Naive thymus-derived CD8-positive, alpha-beta T cell (primary cell): ENCODE measurements around the gene ITSN1. TPM values are rescaled to one million over a fixed set of nuclear protein-coding genes. Genes with fewer than 3 reads are reported as not detected.
A peak's percentile ranks its signal among the peaks of the same experiment; 100 is the strongest.
"Not testable (repeated sequence)": the region's sequence is repeated elsewhere in the genome, so short reads cannot be mapped to it uniquely, and the experiment has no call there.

Experiments used
- ATAC-seq, 2 donors: fragments of 150-1000 bp; cut with Tn5 transposase in 1 of 2; sonication (Bioruptor Pico), chemical (Tn5 transposase) in 1 of 2; 1 replicate in 1 of 2; 2 replicates in 1 of 2; pipeline ENCODE4 v1.10.0; 2021; ENCODE audit warnings: mild to moderate bottlenecking in 2 of 2, moderate library complexity in 2 of 2
- POLR2A ChIA-PET: fragments of 350-600 bp; sonication (Branson Sonifier 250); formaldehyde crosslinking; loops from one replicate; lab custom pipeline; 2021; ENCODE audit warnings: antibody characterized with exemption; lab: Charles Lee
- DNase-seq, 10 donors: peaks; one replicate each; pipeline versions ENCODE4 v3.0.0 to v3.0.0-alpha.2; 2020 to 2022
- H3K27ac Mint-ChIP-seq, 10 donors: one replicate each; pipeline ENCODE4 v1.8.0; 2020 to 2022; ENCODE audit warnings: mild to moderate bottlenecking in 10 of 10, mixed read lengths in 10 of 10, moderate library complexity in 4 of 10, inconsistent platforms in 1 of 10
- H3K27me3 Mint-ChIP-seq, 5 donors: one replicate each; pipeline ENCODE4 v1.8.0; 2021 to 2022; ENCODE audit warnings: mixed read lengths in 5 of 5
- H3K36me3 Mint-ChIP-seq, 3 donors: one replicate each; pipeline ENCODE4 v1.8.0; 2020 to 2022; ENCODE audit warnings: mixed read lengths in 3 of 3, mild to moderate bottlenecking in 2 of 3, inconsistent platforms in 1 of 3
- H3K4me1 Mint-ChIP-seq, 4 donors: one replicate each; pipeline ENCODE4 v1.8.0; 2021 to 2022; ENCODE audit warnings: mixed read lengths in 4 of 4
- H3K4me3 Mint-ChIP-seq, 10 donors: one replicate each; pipeline ENCODE4 v1.8.0; 2020 to 2022; ENCODE audit warnings: mild to moderate bottlenecking in 10 of 10, mixed read lengths in 10 of 10, moderate library complexity in 6 of 10, inconsistent platforms in 1 of 10
- H3K9me3 Mint-ChIP-seq, 9 donors: one replicate each; pipeline ENCODE4 v1.8.0; 2020 to 2022; ENCODE audit warnings: mixed read lengths in 9 of 9, mild to moderate bottlenecking in 3 of 9, inconsistent platforms in 1 of 9, moderate library complexity in 1 of 9
- polyA plus RNA-seq, 3 donors: library from polyadenylated mRNA; unstranded; fragments of 300-500 nt; fragmentation: Illumina TruSeq; gene quantifications; one replicate each; pipeline ENCODE4 v1.2.3, GENCODE V29; 2021
- total RNA-seq, 8 experiments: library from RNA in 2 of 8; stranded (reverse) in 2 of 8; gene quantifications; one replicate each; pipeline ENCODE4 v1.2.3 and lab custom pipeline; 2021 to 2026

Gene ITSN1
- total and polyA plus RNA-seq, 5 experiments from 2014 or later, result 0.15 to 4.3 (median 0.88) TPM

DNA sequence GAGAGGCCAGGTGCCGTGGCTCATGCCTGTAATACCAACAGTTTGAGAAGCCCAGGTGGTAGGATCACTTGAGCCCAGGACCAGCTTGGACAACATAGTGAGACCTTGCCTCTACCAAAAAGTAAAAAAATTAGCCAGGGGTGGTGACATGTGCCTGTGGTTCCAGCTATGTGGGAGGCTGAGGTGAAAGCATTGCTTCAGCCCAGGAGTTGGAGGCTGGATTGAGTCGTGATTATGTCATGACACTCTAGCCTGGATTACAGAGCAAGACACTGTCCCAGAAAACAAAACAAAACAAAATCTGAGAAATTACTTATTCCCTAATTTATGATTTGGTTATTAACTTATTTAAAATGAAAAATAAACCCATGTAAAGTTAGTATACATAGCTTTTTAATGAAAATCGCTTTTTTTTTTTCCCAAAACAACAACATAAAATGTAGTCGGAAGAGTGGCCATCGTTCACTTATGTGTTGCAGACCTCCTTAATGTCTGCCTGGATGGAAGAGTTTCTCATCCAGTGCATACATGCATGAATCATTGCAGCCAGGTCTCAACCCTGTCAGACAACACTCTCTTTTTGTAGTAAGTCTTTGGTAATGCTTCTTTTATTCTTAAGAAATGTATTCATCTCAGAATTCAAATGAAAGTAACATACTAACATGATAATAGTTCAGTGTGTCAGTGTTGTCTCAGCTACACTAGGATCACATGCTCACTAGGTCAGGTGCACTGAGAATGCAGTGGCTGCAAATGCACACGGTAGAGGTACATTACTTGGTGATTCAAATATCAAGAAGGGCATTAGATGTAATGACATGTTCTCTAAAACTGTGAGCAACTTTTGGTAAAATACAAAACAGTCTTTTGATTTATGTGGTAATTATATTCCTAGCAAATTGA lies 28.0 kb downstream of the ITSN1 start:
- no peaks in the 10 kb centered on the region for H3K36me3 Mint-ChIP-seq

DNA sequence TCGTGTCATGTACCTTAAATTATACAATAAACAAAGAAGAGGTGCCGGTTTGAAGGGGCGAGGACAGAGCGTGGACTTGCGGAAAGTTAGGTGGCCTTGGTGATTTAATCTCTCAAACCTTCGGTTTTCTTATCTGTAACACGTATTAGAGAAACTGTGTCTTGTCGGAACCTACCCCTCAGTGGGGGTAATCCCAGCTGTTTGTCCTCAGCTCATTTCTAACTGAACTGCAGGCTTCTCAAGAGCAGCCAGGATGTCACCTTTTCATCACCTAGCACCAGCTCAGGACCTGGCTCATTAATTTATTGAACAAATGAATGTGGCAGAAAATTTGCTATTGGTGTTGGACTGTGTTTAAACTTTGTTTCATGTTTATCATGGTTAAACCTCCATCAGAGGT lies 31.2 kb downstream of the ITSN1 start:
- H3K4me3 Mint-ChIP-seq, result no peak overlapping the region
- no peaks in the 10 kb centered on the region for H3K36me3 Mint-ChIP-seq
- H3K27ac Mint-ChIP-seq, result no peak overlapping the region
- H3K27me3 Mint-ChIP-seq, result no peaks in the 10 kb centered on the region
- ATAC-seq (no peak), DNase-seq (no peak)
- peaks cover 0 to under 1% (median 0%) of the 10 kb centered on the region in 4 donors for H3K4me1 Mint-ChIP-seq
- POLR2A ChIA-PET, result no interaction called here
- no peaks in the 10 kb centered on the region for H3K9me3 Mint-ChIP-seq

More for the DNA sequence above, 28.0 kb downstream of the ITSN1 start:
- Mint-ChIP-seq H3K9me3 (no peaks in the 10 kb centered on the region), H3K4me1 (peaks cover 0 to 9% (median under 1%) of the 10 kb centered on the region in 4 donors), H3K27ac (no peak overlapping the region), H3K4me3 (no peak overlapping the region), H3K27me3 (no peaks in the 10 kb centered on the region)
- POLR2A ChIA-PET, result no interaction called here
- no peak for ATAC-seq
- DNase-seq, result no peak

DNA sequence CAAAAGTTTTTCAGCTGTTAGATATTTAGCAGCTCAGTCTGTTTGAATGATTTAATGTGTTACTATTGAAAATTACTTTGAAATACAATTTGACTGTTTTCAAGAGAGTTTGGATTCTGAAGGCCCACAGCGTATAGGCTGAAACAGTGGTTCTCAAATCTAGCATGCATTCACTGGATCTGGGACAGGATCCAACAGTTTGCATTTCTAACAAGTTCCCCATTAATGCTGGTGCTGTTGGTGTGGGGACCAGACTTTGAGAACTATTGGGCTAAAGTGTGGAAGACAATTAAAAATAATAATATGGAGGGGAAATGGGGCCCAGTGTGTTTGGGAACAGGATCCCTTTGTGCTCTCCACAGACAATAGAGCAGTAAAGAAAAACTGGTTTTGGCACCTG lies 31.9 kb downstream of the ITSN1 start:
- no peaks in the 10 kb centered on the region for H3K4me1 Mint-ChIP-seq
- DNase-seq, result no peak
- POLR2A ChIA-PET, result no interaction called here
- no peaks in the 10 kb centered on the region for H3K27me3 Mint-ChIP-seq
- H3K9me3 Mint-ChIP-seq, result no peaks in the 10 kb centered on the region
- no peak overlapping the region for H3K27ac Mint-ChIP-seq
- no peak overlapping the region for H3K4me3 Mint-ChIP-seq
- ATAC-seq, result no peak
- no peaks in the 10 kb centered on the region for H3K36me3 Mint-ChIP-seq

DNA sequence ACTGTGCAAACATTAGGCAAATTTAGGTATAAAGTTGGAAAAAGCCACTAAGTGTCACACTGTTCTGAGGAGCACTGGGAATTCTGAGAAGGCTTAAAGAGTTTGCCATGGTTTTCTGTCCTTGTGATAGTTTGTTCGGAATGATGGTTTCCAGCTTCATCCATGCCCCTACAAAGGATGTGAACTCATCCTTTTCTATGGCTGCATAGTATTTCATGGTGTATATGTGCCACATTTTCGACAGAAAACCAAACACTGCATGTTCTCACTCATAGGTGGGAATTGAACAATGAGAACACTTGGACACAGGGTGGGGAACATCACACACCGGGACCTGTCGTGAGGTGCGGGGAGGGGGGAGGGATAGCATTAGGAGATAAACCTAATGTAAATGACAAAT lies 34.4 kb downstream of the ITSN1 start:
- POLR2A ChIA-PET, DNase-seq, H3K9me3 Mint-ChIP-seq, H3K36me3 Mint-ChIP-seq, ATAC-seq, H3K4me1 Mint-ChIP-seq, H3K4me3 Mint-ChIP-seq, H3K27ac Mint-ChIP-seq, H3K27me3 Mint-ChIP-seq: not testable (repeated sequence)

DNA sequence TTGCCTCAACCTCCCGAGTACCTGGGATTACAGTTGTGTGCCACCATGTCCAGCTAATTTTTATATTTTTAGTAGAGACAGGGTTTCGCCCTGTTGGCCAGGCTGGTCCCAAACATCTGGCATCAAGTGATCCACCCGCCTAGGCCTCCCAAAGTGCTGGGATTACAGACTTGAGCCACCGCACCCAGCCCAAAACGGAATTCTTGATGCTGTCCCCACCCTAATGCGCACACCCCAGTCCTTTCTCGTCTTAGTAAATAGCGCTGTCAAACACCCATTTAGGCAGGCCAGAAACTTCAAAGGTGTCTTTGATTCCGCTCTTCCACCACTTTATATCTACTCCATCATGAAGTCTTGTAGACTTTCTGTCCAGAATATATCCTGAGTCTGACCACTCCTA lies 35.1 kb downstream of the ITSN1 start:
- H3K4me3 Mint-ChIP-seq, result no peak overlapping the region
- no peaks in the 10 kb centered on the region for H3K9me3 Mint-ChIP-seq
- DNase-seq (no peak), ATAC-seq (no peak)
- no peaks in the 10 kb centered on the region for H3K36me3 Mint-ChIP-seq
- no peaks in the 10 kb centered on the region for H3K27me3 Mint-ChIP-seq
- POLR2A ChIA-PET, result no interaction called here
- H3K4me1 Mint-ChIP-seq, result peaks cover 0 to 2% (median 0%) of the 10 kb centered on the region in 4 donors
- no peak overlapping the region for H3K27ac Mint-ChIP-seq

DNA sequence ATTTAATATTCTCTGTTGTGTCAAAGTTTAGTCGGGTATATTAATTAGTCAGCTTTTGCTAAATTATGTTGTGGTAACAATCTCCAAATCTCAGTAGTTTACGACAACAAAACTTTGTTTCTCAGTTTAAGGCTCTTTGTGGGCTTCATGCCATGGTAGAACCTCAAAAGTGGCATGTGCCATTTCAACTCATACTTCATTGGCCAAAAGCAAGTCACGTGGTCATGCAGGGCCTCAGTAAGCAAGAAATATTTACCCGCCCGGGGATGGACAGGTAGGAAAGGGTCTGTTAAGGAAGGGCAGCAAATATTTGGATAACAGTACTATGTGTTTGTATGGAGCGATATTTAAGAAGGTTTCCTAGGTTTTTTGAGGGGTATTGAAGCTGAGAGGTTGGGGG lies 38.6 kb downstream of the ITSN1 start:
- Mint-ChIP-seq H3K27me3 (peaks cover 0 to 4% (median 0%) of the 10 kb centered on the region in 5 donors), H3K4me1 (peaks cover 0 to 2% (median 0%) of the 10 kb centered on the region in 4 donors), H3K9me3 (no peaks in the 10 kb centered on the region), H3K36me3 (no peaks in the 10 kb centered on the region), H3K27ac (peak overlapping the region in 1 of 10 donors; percentile 37), H3K4me3 (no peak overlapping the region)
- no peak for ATAC-seq
- DNase-seq, result no peak
- POLR2A ChIA-PET, result no interaction called here

DNA sequence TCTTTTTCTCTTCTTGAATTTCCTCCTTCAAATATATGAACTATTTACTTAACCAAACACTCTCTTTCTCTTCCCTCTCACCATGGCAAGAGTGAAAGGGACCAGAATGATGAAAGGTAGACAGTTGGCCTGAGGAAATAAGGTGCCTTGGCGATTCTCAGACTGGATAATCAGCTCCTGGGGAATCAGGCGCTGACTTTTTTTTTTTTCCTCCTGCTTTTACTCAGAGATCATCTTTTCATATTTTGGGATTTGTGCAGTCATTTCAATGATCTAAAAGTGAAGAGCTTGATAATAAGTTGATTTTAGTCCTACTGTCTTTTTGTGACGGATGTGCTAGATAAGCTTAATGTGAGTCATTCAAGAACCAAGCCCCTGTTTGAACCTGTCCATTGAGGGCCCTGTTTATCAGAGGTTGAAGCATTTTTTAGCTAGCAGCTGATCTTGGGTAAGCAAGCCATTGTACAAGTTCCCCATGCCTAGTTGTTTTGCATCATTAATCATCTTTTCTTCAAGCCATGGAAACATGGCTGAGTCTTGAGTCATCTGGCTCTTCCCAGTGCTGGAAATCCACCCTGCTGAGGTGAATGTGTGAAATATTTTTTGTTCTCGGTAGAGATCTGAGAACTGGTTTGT lies 40.8 kb downstream of the ITSN1 start:
- Mint-ChIP-seq H3K36me3 (no peaks in the 10 kb centered on the region), H3K4me3 (no peak overlapping the region), H3K27me3 (peaks cover 0 to 6% (median 0%) of the 10 kb centered on the region in 5 donors), H3K27ac (peak overlapping the region in 1 of 10 donors; percentile 69), H3K9me3 (no peaks in the 10 kb centered on the region), H3K4me1 (peaks cover 0 to 2% (median 0%) of the 10 kb centered on the region in 4 donors)
- POLR2A ChIA-PET, result no interaction called here
- ATAC-seq (no peak), DNase-seq (no peak)

DNA sequence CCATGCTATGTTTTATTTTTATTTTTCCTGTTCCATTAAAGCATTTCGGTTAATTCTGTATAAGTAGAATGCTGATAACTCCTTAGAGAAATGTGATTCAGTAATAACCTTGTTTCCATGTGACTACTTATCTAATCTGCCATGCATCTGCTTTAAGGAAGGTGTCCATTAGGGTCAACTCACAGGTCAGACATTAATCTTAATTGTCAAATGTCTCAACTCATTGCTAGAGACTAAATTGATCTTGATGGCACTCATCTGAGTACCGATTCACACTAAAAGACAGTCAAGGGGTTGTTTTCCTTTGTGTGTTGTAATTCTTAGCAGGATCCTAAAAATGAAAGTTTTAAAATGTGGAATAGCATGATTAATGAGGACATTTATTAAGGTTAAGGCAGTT lies 41.8 kb downstream of the ITSN1 start:
- POLR2A ChIA-PET, result no interaction called here
- H3K4me1 Mint-ChIP-seq, result peaks cover 0 to 2% (median 0%) of the 10 kb centered on the region in 4 donors
- H3K4me3 Mint-ChIP-seq, result no peak overlapping the region
- no peak overlapping the region for H3K27ac Mint-ChIP-seq
- H3K27me3 Mint-ChIP-seq, result peaks cover 0 to 6% (median 1%) of the 10 kb centered on the region in 5 donors
- no peak for DNase-seq
- no peaks in the 10 kb centered on the region for H3K9me3 Mint-ChIP-seq
- no peak for ATAC-seq
- H3K36me3 Mint-ChIP-seq, result no peaks in the 10 kb centered on the region

DNA sequence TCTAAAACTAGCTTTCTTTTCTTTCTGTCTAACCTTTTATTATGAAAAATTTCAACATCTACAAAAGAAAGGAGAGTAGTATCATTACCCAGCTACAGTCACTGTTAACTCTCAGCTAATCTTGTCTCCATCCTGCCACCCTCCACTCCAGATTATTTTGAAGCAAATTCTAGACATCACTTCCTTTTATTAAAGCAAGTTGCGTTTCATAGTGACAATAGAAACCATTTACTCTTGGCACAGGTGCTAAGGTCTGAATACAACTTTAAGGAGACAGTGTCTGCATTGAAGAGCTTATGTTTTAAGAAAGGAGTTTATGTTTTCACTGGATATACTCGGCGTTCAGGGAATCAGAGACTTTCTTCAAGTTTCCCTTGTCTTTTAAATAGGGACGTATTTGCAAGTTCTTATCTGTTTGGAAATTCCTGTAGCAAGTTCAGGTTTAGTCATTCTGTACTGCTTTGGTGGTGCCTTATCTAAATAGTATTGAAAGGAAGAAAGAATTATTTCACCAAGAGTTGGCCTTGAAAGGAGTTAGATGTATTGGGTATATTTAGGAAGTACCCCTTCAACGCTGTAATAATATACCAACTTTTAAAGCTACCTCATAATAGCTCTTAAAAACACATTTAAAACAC lies 42.7 kb downstream of the ITSN1 start:
- H3K4me1 Mint-ChIP-seq, result peaks cover 0 to 2% (median 0%) of the 10 kb centered on the region in 4 donors
- H3K4me3 Mint-ChIP-seq, result no peak overlapping the region
- no peak for ATAC-seq
- H3K27me3 Mint-ChIP-seq, result peaks cover 0 to 6% (median 1%) of the 10 kb centered on the region in 5 donors
- H3K9me3 Mint-ChIP-seq, result no peaks in the 10 kb centered on the region
- DNase-seq, result no peak
- POLR2A ChIA-PET, result no interaction called here
- no peaks in the 10 kb centered on the region for H3K36me3 Mint-ChIP-seq
- H3K27ac Mint-ChIP-seq, result no peak overlapping the region

DNA sequence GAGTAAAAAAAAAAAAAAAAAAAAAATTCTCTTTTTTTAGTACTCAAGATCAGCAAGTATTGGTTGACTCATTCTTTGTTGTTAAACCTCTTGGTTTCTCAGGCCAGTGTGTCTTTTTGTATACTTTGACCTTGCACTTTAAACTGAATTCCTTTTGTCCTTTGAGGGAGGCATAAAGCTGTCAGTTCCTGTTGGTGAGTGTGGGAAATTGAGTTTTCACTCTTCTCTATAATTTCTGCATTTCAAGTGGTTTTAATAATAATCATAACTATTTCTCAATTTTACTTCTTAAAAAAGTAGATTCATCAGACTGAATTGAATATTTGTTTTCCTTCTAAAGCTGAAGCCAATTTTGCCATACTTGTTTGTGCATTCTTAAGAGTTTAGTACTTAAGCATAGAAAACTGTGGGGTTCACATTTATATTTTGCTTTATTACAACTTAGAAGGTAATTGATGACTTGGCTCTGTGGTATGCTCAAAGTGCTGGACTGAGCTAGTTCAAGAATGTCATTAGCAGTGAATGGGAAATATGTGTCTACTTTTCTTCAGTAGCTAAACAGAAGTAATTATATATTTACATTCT lies 43.4 kb downstream of the ITSN1 start:
- no peak for ATAC-seq

DNA sequence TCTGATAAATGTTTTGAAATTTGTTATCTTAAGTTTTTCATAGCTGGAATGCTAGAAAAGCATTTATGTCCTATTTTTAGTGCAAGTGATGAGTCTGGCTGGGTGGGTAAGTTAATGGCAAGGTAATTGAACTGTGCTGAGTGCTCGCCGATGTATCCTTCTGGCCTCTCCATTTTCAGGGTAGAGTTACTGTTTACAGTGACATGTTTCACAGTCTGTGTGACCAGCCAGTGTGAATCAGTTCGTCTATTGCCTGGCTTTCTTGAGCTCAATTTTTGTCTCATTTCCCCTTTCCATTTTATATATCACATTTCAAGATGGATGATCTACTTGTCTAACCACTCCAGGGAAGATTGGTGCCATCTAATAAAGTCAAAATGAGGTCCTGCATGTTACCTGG lies 44.1 kb downstream of the ITSN1 start:
- POLR2A ChIA-PET, result no interaction called here
- ATAC-seq, result no peak
- Mint-ChIP-seq H3K4me3 (no peak overlapping the region), H3K27ac (no peak overlapping the region), H3K4me1 (no peaks in the 10 kb centered on the region), H3K9me3 (no peaks in the 10 kb centered on the region), H3K27me3 (peaks cover 0 to 6% (median 1%) of the 10 kb centered on the region in 5 donors), H3K36me3 (no peaks in the 10 kb centered on the region)
- no peak for DNase-seq

More for the DNA sequence above, 43.4 kb downstream of the ITSN1 start:
- no peak overlapping the region for H3K4me3 Mint-ChIP-seq
- POLR2A ChIA-PET, result no interaction called here
- H3K27me3 Mint-ChIP-seq, result peaks cover 0 to 6% (median 1%) of the 10 kb centered on the region in 5 donors
- peak overlapping the region in 1 of 10 donors; percentile 49 for H3K27ac Mint-ChIP-seq
- H3K36me3 Mint-ChIP-seq, result no peaks in the 10 kb centered on the region
- H3K9me3 Mint-ChIP-seq, result no peaks in the 10 kb centered on the region
- no peak for DNase-seq
- H3K4me1 Mint-ChIP-seq, result peaks cover 0 to 2% (median 0%) of the 10 kb centered on the region in 4 donors

DNA sequence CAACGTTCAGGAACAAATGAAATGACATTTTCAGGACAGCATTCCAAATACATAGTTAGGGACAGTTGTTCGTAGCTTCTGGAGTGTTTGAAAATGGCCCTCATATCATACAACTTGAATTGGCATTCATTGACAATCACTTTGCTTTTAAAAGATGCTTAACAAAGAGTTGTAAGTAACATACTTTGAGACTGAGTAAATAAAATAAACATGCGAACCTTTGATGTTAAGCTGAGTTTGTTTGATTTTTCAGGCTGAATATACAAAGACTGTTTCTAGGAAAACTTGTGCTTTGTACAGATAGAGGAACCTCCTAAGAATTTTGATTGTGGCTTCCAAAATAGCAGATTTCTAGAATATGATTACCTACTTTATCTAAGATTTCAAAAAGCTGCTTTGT lies 45.3 kb downstream of the ITSN1 start:
- Mint-ChIP-seq H3K4me1 (no peaks in the 10 kb centered on the region), H3K36me3 (no peaks in the 10 kb centered on the region), H3K4me3 (no peak overlapping the region), H3K27ac (no peak overlapping the region), H3K9me3 (no peaks in the 10 kb centered on the region), H3K27me3 (peaks cover 0 to 6% (median 1%) of the 10 kb centered on the region in 5 donors)
- DNase-seq (no peak), ATAC-seq (no peak)
- POLR2A ChIA-PET, result no interaction called here
